ENCODE measurements around the gene RGL1.

The RGL1 gene

GRCh38 chr1:183821889-183822611 lies 17.1 kb downstream of the RGL1 start:
- no peak for DNase-seq (ENCODE audit: low spot score)

- DNase-seq (ENCODE audit: low spot score) = no peak
Measured at GRCh38 chr1:183824291-183824690, 19.4 kb downstream of the RGL1 start.

GRCh38 chr1:183827801-183828200 lies 22.9 kb downstream of the RGL1 start:
- no peak for DNase-seq (ENCODE audit: low spot score)

- DNase-seq (ENCODE audit: low spot score) = no peak
Measured at GRCh38 chr1:183830389-183830788, 25.5 kb downstream of the RGL1 start.

- DNase-seq (ENCODE audit: low spot score) = no peak
Measured at GRCh38 chr1:183831311-183831710, 26.4 kb downstream of the RGL1 start.

- no peak for DNase-seq (ENCODE audit: low spot score)
Measured at GRCh38 chr1:183832459-183832858, 27.5 kb downstream of the RGL1 start.

GRCh38 chr1:183834568-183834967 lies 29.6 kb downstream of the RGL1 start:
- DNase-seq (ENCODE audit: low spot score) = no peak

GRCh38 chr1:183836598-183836997 lies 31.7 kb downstream of the RGL1 start:
- DNase-seq (ENCODE audit: low spot score) = no peak

- no peak for DNase-seq (ENCODE audit: low spot score)
Measured at GRCh38 chr1:183837062-183837461, 32.1 kb downstream of the RGL1 start.

- no peak for DNase-seq (ENCODE audit: low spot score)
Measured at GRCh38 chr1:183838221-183838620, 33.3 kb downstream of the RGL1 start.

- DNase-seq (ENCODE audit: low spot score) = peak; percentile 64
Measured at GRCh38 chr1:183840140-183840539, 35.2 kb downstream of the RGL1 start.

GRCh38 chr1:183841550-183841949 lies 36.6 kb downstream of the RGL1 start:
- peak; percentile 29 for DNase-seq (ENCODE audit: low spot score)

- peak; percentile 76 for DNase-seq (ENCODE audit: low spot score)
Measured at GRCh38 chr1:183841950-183842794, 37.3 kb downstream of the RGL1 start.

GRCh38 chr1:183842795-183843144 lies 37.9 kb downstream of the RGL1 start:
- no peak for DNase-seq (ENCODE audit: low spot score)

GRCh38 chr1:183844806-183845205 lies 39.9 kb downstream of the RGL1 start:
- no peak for DNase-seq (ENCODE audit: low spot score)

GRCh38 chr1:183845681-183846080 lies 40.8 kb downstream of the RGL1 start:
- DNase-seq (ENCODE audit: low spot score) = no peak

GRCh38 chr1:183847641-183848040 lies 42.7 kb downstream of the RGL1 start:
- peak; percentile 42 for DNase-seq (ENCODE audit: low spot score)

GRCh38 chr1:183850852-183851251 lies 45.9 kb downstream of the RGL1 start:
- DNase-seq (ENCODE audit: low spot score) = no peak

GRCh38 chr1:183859119-183859518 lies 54.2 kb downstream of the RGL1 start:
- DNase-seq (ENCODE audit: low spot score) = no peak

- DNase-seq (ENCODE audit: low spot score) = no peak
Measured at GRCh38 chr1:183859831-183860230, 54.9 kb downstream of the RGL1 start.

- DNase-seq (ENCODE audit: low spot score) = no peak
Measured at GRCh38 chr1:183862967-183863366, 58.0 kb downstream of the RGL1 start.

GRCh38 chr1:183863852-183864251 lies 58.9 kb downstream of the RGL1 start:
- no peak for DNase-seq (ENCODE audit: low spot score)

GRCh38 chr1:183864611-183865010 lies 59.7 kb downstream of the RGL1 start:
- no peak for DNase-seq (ENCODE audit: low spot score)

- DNase-seq (ENCODE audit: low spot score) = no peak
Measured at GRCh38 chr1:183869230-183869629, 64.3 kb downstream of the RGL1 start.
